GM18526 (cell line): ENCODE results near the gene RYR2.

Source experiments
- POLR2A ChIP-seq: IDR thresholded peaks from 3 replicates; pipeline ENCODE4 v1.6.1; 2011; ENCODE audit not compliant: insufficient read length; ENCODE audit errors: extremely low read depth

Gene RYR2

GRCh38 chr1:237352747-237353146 is 310.8 kb downstream of the RYR2 start:
- TF ChIP-seq POLR2A = no peak

- no peak for TF ChIP-seq POLR2A
These were observed 311.9 kb downstream of the RYR2 start for GRCh38 chr1:237353918-237354317.

GRCh38 chr1:237355022-237355421 is 313.0 kb downstream of the RYR2 start:
- no peak for TF ChIP-seq POLR2A

GRCh38 chr1:237358555-237358954 is 316.6 kb downstream of the RYR2 start:
- no peak for TF ChIP-seq POLR2A

- TF ChIP-seq POLR2A = no peak
These were observed 325.8 kb downstream of the RYR2 start for GRCh38 chr1:237367758-237368157.

- no peak for TF ChIP-seq POLR2A
These were observed 341.8 kb downstream of the RYR2 start for GRCh38 chr1:237383791-237384190.

- TF ChIP-seq POLR2A = no peak
These were observed 342.2 kb downstream of the RYR2 start for GRCh38 chr1:237384213-237384612.

- TF ChIP-seq POLR2A = no peak
These were observed 344.6 kb downstream of the RYR2 start for GRCh38 chr1:237386362-237387143.

GRCh38 chr1:237387144-237387505 is 345.1 kb downstream of the RYR2 start:
- no peak for TF ChIP-seq POLR2A

GRCh38 chr1:237390823-237391222 is 348.8 kb downstream of the RYR2 start:
- TF ChIP-seq POLR2A = no peak

GRCh38 chr1:237393632-237394031 is 351.6 kb downstream of the RYR2 start:
- TF ChIP-seq POLR2A = no peak

GRCh38 chr1:237394281-237394680 is 352.3 kb downstream of the RYR2 start:
- no peak for TF ChIP-seq POLR2A

- no peak for TF ChIP-seq POLR2A
These were observed 354.4 kb downstream of the RYR2 start for GRCh38 chr1:237396426-237396825.

- TF ChIP-seq POLR2A = no peak
These were observed 356.8 kb downstream of the RYR2 start for GRCh38 chr1:237398751-237399150.

- TF ChIP-seq POLR2A = no peak
These were observed 363.9 kb downstream of the RYR2 start for GRCh38 chr1:237405912-237406311.

GRCh38 chr1:237411621-237412020 is 369.6 kb downstream of the RYR2 start:
- TF ChIP-seq POLR2A = no peak

- no peak for TF ChIP-seq POLR2A
These were observed 375.1 kb downstream of the RYR2 start for GRCh38 chr1:237416924-237417655.

- no peak for TF ChIP-seq POLR2A
These were observed 386.8 kb downstream of the RYR2 start for GRCh38 chr1:237428809-237429208.
